ENCODE data around the gene ZNF595.
"Not testable (repeated sequence)": the region's sequence is repeated elsewhere in the genome, so short reads cannot be mapped to it uniquely, and the experiment has no call there.

ZNF595 gene

GRCh38 chr4:86559-87324, 33.6 kb downstream of the ZNF595 start:
- DNase-seq = not testable (repeated sequence)

- no peak for DNase-seq
These were observed 45.3 kb downstream of the ZNF595 start for GRCh38 chr4:98386-98785.

DNA sequence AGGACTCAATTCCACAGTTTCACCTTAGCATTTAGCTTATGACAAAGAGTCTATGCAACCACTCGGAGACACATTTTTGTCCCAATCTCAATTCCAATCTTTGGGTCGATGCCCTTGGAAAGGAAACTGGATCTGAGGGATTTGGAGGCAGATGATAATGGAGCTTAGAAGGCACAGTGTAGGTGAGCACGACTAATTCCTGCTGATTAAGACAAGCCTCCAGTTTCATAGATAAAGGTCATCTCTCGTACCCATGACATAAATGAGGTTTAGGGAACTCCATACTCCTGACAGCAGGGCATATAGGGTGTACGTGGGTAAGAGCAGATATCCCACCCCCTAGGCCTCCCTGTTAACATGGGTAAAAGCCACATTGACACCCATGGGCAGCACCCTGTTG, 46.7 kb downstream of the ZNF595 start:
- DNase-seq = no peak

DNA sequence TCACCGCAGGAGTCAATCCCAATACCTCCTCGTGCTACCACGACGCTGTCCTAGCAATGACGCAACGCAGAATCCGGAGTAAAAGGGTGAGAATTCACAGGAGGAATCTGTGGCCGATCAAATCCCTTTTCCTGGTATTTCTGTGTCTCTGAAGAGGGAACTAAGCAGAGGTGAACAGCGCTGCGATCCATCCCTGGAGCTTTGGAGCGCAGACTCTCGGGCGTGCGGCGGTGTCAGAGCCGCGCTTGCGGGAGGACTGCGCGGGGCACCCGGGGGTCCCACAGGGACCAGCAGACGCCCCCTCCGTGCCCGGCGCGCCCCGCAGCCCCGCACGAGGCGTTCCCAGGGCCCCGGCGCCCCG, 53.9 kb downstream of the ZNF595 start:
- no peak for DNase-seq

GRCh38 chr4:107444-108429, 54.6 kb downstream of the ZNF595 start:
- no peak for DNase-seq

- no peak for DNase-seq
These were observed 59.6 kb downstream of the ZNF595 start for GRCh38 chr4:112771-113170.

DNA sequence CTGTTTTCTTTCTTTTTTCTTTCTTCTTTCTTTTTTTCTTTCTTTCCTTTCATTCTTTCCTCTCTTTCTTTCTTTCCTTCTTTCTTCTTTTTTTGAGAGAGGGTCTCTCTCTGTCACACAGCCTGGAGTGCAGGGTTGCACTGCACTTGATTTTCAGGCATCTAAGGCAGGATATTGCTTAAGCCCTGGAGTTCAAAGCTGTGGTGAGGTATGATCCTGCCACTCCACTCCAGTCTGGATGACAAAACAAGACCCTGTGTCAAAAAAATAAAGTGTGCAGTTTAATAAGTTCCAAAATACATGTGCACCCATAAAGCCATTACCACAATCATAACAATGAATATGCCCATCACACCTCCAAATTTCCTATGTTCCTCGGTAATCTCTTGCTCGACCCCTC, 60.6 kb downstream of the ZNF595 start:
- DNase-seq = no peak

DNA sequence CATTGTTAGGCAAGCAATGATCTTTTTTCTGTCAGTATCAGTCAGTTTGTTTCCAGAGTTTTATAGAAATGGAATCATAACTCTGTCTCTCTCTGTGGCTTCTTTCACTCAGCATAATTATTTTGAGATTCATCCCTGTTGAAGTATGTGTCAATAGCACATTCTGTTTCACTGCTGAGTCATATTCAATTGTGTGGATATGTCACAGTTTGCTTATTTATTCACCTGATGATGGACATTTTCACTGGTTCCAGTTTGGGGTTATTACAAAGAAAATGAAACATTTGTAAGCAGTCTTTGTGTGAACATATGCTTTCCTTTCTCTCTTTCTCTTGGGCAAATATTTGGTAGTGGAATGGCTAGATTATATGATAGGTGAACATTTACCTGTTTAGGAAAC, 61.0 kb downstream of the ZNF595 start:
- DNase-seq = no peak

DNA sequence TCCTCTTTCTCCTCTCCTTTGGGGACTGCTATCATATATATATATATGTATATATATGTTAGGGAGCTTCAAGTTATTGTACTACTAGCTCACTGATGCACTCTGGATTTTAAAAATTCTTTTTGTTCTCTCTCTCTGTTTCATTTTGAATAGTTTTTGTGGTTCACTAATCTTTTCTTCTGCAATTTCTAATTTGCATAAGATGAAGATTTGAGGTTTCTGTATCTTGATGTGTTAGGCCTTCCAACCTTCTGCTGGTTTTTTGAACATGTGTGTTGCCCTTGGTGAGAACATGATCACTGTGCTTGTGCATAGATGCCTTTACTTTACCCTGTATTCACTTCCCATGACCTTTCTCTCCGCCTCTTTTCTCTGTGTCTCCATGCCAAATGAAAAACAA, 63.4 kb downstream of the ZNF595 start:
- DNase-seq = no peak

GRCh38 chr4:120616-121015, 67.5 kb downstream of the ZNF595 start:
- no peak for DNase-seq

DNA sequence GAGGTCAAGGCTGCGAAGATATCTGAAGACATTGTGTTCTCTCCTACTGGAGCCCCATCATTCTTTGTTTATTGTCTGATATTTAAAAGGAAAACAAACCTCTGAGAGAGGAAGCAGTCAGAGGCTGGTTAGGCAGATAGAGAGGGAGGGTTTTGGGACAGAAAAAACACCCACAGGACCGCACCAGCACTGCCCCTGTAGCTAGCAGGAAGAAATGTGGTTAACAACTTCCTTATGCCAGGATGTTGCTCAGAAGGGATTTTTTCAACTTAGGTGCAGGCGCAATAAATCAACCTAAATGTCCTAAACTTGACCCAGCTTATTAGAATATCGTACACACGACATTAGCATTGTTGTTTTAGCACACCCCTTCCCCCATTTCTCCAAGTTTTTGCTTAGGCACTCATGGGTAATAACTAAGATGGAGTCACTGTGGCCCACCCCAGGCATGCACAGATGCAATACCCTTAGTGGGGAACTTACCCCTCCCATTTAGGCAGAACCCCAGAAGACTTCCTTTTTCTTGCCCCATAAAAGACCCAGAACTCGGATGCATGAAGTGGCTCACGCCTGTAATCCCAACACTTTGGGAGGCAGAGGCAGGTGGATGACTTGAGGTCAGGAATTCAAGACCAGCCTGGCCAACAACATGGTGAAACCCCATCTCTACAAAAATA, 68.4 kb downstream of the ZNF595 start:
- DNase-seq = peak in 1 of 2 experiments; percentile 7

GRCh38 chr4:123922-124274, 70.8 kb downstream of the ZNF595 start:
- DNase-seq = not testable (repeated sequence)

GRCh38 chr4:124275-125081, 71.4 kb downstream of the ZNF595 start, which contains the start of gene ZNF718:
Gene ZNF718, plus strand, starts transcription at chr4:124501. Its CDS starts 170 bp downstream, at chr4:124671.
- DNase-seq = peak; percentile 83 to 91

DNA sequence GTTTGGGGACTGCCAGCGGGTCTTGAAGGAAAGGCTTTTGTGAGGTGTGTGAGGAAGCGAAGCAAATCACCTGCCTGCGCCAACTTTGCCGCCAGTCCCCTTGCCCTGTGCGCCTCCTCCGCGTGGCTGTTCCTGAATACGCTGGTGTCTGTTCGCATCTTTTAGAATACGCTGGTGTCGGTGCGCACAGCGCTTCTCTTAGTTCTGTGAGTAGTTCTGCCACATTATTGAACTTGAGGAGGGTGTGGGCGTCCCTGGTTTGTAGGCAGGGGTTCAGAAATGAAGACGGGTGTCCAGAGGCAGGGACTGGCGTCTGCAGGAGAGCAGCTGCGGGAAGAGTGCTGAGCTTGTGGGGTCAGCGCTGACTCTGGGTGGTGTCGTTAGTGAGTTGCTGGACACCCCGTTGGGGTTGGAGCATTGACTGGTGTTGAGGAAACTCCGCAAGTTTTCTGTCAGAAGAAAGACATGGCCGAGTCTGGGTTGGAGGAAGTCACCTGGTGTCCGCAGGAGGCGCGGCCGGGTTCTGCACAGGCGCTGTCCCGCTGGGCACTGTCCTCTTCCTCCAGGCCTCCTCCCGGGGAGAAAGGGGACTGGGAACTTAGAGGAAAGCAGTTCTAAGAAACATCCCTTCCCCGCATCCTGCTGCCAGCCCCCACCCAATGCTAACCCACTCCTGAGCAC, 72.1 kb downstream of the ZNF595 start:
- peak in 1 of 2 experiments; percentile 46 for DNase-seq

DNA sequence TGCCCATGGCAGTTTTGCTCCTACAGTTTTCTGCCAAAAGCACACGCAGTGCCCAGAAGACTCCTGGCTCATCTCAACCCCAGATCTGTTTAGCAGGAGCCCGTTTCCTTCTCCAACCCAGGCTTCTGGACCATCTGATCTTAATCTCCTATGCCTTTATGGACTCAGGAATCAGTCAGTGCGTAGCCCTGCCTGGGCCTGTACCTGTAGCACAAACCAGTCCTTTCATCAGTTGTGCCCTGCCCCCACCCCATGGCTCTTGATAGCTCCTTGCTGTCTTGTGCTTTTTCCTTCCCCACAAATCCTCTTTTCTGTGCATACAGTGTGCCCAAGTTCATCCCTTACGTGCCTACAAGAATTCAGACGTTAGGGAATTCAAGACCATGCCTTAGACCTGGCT, 72.7 kb downstream of the ZNF595 start:
- no peak for DNase-seq

- no peak for DNase-seq
These were observed 79.4 kb downstream of the ZNF595 start for GRCh38 chr4:132483-132882.

All from stimulated activated CD4-positive, alpha-beta T cell treated with anti-CD3 and anti-CD28 coated beads, Interleukin-4, amount 100 ng/mL, for 4 hours (primary cell).